CD4-positive, alpha-beta T cell (primary cell): ENCODE measurements around the gene CACNA2D1. TPM values are rescaled to one million over a fixed set of nuclear protein-coding genes. Genes with fewer than 3 reads are reported as not detected.

Experiments used
- ATAC-seq: fragments of 200-7000 bp; cut with Tn5 transposase; one replicate; pipeline ENCODE4 v1.10.0; 2022; ENCODE audit warnings: mild to moderate bottlenecking; ENCODE audit not compliant: poor library complexity
- CTCF ChIA-PET: fragments of 350-600 bp; sonication (Branson Sonifier 250); formaldehyde crosslinking; loops from one replicate; lab custom pipeline; 2021; ENCODE audit warnings: antibody characterized with exemption, inconsistent platforms; lab: Charles Lee
- POLR2A ChIA-PET: fragments of 350-600 bp; sonication (Branson Sonifier 250); formaldehyde crosslinking; loops from one replicate; lab custom pipeline; 2021; ENCODE audit warnings: antibody characterized with exemption, inconsistent platforms; lab: Charles Lee
- DNase-seq, 14 experiments: peaks; one replicate each; pipeline ENCODE4 v3.0.0-alpha.2; 2013 to 2020; ENCODE audit warnings: mixed read lengths in 2 of 14
- H3K27ac ChIP-seq, 2 donors: one replicate each; pipeline versions ENCODE4 v1.5.1 to v1.7.0; 2013; ENCODE audit warnings: low read length in 2 of 2, low read depth in 1 of 2, mild to moderate bottlenecking in 1 of 2
- H3K27me3 ChIP-seq, 2 experiments: 1 replicate in 1 of 2; 2 replicates in 1 of 2; pipeline versions ENCODE4 v1.6.1 to v1.7.0; 2013; ENCODE audit warnings: low read length in 2 of 2, control low read depth in 1 of 2, mild to moderate bottlenecking in 1 of 2, moderate library complexity in 1 of 2; ENCODE audit not compliant: insufficient read depth in 2 of 2, control insufficient read depth in 1 of 2
- H3K36me3 ChIP-seq: one replicate; pipeline ENCODE4 v1.6.1; 2013; ENCODE audit warnings: low read length, control low read depth; ENCODE audit not compliant: insufficient read depth
- H3K4me1 ChIP-seq: one replicate; pipeline ENCODE4 v1.6.1; 2013; ENCODE audit warnings: low read length, control low read depth; ENCODE audit not compliant: insufficient read depth
- H3K4me3 ChIP-seq: one replicate; pipeline ENCODE4 v1.5.1; 2013; ENCODE audit warnings: mild to moderate bottlenecking, low read length, moderate library complexity
- H3K9me3 ChIP-seq, 2 experiments: 1 replicate in 1 of 2; 2 replicates in 1 of 2; pipeline versions ENCODE4 v1.6.1 to v1.7.0; 2013; ENCODE audit warnings: low read length in 2 of 2, mild to moderate bottlenecking in 2 of 2, control low read depth in 1 of 2, moderate library complexity in 1 of 2; ENCODE audit not compliant: control insufficient read depth in 1 of 2, insufficient read depth in 1 of 2
- H3K27ac Mint-ChIP-seq: one replicate; pipeline ENCODE4 v1.8.0; 2020; ENCODE audit warnings: mixed read lengths
- H3K27me3 Mint-ChIP-seq: one replicate; pipeline ENCODE4 v1.8.0; 2021; ENCODE audit warnings: mixed read lengths
- H3K36me3 Mint-ChIP-seq: one replicate; pipeline ENCODE4 v1.8.0; 2021; ENCODE audit warnings: low read depth, mixed read lengths
- H3K4me1 Mint-ChIP-seq: one replicate; pipeline ENCODE4 v1.8.0; 2021; ENCODE audit warnings: low read depth, mixed read lengths
- H3K4me3 Mint-ChIP-seq: one replicate; pipeline ENCODE4 v1.8.0; 2020; ENCODE audit warnings: mild to moderate bottlenecking, mixed read lengths
- H3K9me3 Mint-ChIP-seq: one replicate; pipeline ENCODE4 v1.8.0; 2020; ENCODE audit warnings: mixed read lengths
- intact Hi-C, 2 experiments: fragments of 100-400 bp; cut with DNase I in 1 of 2; cut with micrococcal nuclease in 1 of 2; formaldehyde crosslinking; loops; one replicate each; pipeline versions ENCODE4 v1.15.1 to v1.9.0; 2023 to 2025; cut with DNase I, micrococcal nuclease
- total RNA-seq, 174 experiments: library from RNA in 2 of 174; stranded (reverse) in 2 of 174; gene quantifications; one replicate each; pipeline ENCODE4 v1.2.3 and lab custom pipeline; 2021 to 2026
- TF ChIP-seq, protein P1 (sequence below): fragments of 200-600 bp; IDR thresholded peaks from one replicate; pipeline ENCODE4 v1.8.0; 2022; ENCODE audit warnings: antibody characterized with exemption, mild to moderate bottlenecking

Gene CACNA2D1
- total RNA-seq, 2 experiments from 2014 or later = not detected

DNA sequence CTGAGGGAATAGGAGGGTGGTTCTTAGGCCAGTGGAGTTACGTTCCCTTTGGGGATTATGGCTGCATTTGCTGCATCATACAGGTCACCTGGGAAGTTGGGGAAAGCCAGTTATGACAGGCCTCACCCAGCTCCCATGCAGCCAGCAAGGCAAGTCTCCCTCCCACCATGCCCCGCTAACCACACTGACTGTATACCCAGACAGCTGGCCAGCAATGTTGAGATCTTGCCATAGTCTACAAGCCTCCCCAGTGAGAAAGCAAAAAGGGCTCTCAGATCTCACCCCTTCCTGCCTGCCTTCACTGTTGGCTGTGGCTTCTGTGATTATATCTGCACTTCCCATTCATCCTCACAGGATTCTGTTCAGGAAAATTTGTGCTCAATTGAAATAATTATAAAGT, 540.5 kb downstream of the CACNA2D1 start:
- Mint-ChIP-seq H3K9me3 (peaks cover 9% of the 10 kb centered on the region), H3K36me3 (no peaks in the 10 kb centered on the region), H3K27me3 (no peaks in the 10 kb centered on the region), H3K27ac (no peak overlapping the region), H3K4me1 (no peaks in the 10 kb centered on the region), H3K4me3 (no peak overlapping the region)
- Histone ChIP-seq H3K9me3 (peaks cover 0 to 3% of the 10 kb centered on the region in 2 experiments), H3K27ac (no peak overlapping the region), H3K4me1 (no peaks in the 10 kb centered on the region), H3K4me3 (no peak overlapping the region), H3K27me3 (no peaks in the 10 kb centered on the region), H3K36me3 (no peaks in the 10 kb centered on the region)
- CTCF ChIA-PET = no interaction called here
- ATAC-seq (no peak), DNase-seq (no peak)
- POLR2A ChIA-PET = no interaction called here
- TF ChIP-seq, protein P1, sequence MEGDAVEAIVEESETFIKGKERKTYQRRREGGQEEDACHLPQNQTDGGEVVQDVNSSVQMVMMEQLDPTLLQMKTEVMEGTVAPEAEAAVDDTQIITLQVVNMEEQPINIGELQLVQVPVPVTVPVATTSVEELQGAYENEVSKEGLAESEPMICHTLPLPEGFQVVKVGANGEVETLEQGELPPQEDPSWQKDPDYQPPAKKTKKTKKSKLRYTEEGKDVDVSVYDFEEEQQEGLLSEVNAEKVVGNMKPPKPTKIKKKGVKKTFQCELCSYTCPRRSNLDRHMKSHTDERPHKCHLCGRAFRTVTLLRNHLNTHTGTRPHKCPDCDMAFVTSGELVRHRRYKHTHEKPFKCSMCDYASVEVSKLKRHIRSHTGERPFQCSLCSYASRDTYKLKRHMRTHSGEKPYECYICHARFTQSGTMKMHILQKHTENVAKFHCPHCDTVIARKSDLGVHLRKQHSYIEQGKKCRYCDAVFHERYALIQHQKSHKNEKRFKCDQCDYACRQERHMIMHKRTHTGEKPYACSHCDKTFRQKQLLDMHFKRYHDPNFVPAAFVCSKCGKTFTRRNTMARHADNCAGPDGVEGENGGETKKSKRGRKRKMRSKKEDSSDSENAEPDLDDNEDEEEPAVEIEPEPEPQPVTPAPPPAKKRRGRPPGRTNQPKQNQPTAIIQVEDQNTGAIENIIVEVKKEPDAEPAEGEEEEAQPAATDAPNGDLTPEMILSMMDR = no peak
- intact Hi-C loops = no loop called here

DNA sequence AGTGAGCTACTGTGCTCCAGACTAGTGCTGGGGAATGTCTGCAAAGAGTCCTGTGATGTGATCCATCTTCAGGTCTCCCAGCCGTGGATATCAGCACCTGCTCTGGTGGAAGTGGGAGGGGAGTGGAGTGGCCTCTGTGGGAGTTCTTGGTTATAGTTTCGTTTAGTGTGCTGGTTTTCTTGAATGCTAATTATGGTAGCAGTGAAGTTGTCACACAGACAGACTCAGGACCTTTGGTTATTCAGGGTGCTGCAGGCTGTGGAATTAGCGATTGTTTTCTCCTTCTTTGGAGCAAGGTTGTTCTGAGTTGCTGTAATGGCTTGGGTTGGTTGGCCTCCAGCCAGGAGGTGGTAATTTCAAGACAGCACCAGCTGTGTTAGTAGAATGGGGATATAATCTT, 541.0 kb downstream of the CACNA2D1 start:
- H3K27me3 Mint-ChIP-seq = no peaks in the 10 kb centered on the region
- CTCF ChIA-PET = no interaction called here

More for the DNA sequence above, 541.0 kb downstream of the CACNA2D1 start:
- Histone ChIP-seq H3K4me1 (no peaks in the 10 kb centered on the region), H3K4me3 (no peak overlapping the region), H3K27ac (no peak overlapping the region), H3K36me3 (no peaks in the 10 kb centered on the region), H3K9me3 (no peaks in the 10 kb centered on the region), H3K27me3 (no peaks in the 10 kb centered on the region)
- Mint-ChIP-seq H3K4me1 (no peaks in the 10 kb centered on the region), H3K36me3 (no peaks in the 10 kb centered on the region), H3K27ac (no peak overlapping the region), H3K4me3 (no peak overlapping the region), H3K9me3 (peaks cover 9% of the 10 kb centered on the region)
- DNase-seq (no peak), ATAC-seq (no peak)
- TF ChIP-seq, protein P1 = no peak
- POLR2A ChIA-PET = no interaction called here
- intact Hi-C loops = no loop called here
